Suprapubic skin (tissue), 4 donors: Measurements from ENCODE around the gene PDZD7. TPM values are rescaled to one million over a fixed set of nuclear protein-coding genes. Genes with fewer than 3 reads are reported as not detected.

Experiments used
- DNase-seq, 2 donors: peaks; one replicate each; pipeline ENCODE4 v3.0.0-alpha.2; 2019; ENCODE audit warnings: low spot score in 2 of 2
- H3K27ac ChIP-seq: fragments of 200-600 bp; sonication (generic); one replicate; pipeline ENCODE4 v1.5.1; 2019
- H3K27me3 ChIP-seq: fragments of 200-600 bp; sonication (generic); one replicate; pipeline ENCODE4 v1.5.1; 2019
- H3K36me3 ChIP-seq: fragments of 200-600 bp; sonication (generic); one replicate; pipeline ENCODE4 v1.5.1; 2019
- H3K4me1 ChIP-seq: fragments of 200-600 bp; sonication (generic); one replicate; pipeline ENCODE4 v1.5.1; 2019
- H3K4me3 ChIP-seq: fragments of 200-600 bp; sonication (generic); one replicate; pipeline ENCODE4 v1.5.1; 2019; ENCODE audit warnings: mild to moderate bottlenecking
- H3K9me3 ChIP-seq: fragments of 200-600 bp; sonication (generic); one replicate; pipeline ENCODE4 v1.5.1; 2019
- CTCF ChIP-seq, 2 donors: fragments of 200-600 bp in 1 of 2; fragments of 450-650 bp in 1 of 2; sonication (generic) in 1 of 2; IDR thresholded peaks; one replicate each; pipeline ENCODE4 v1.5.1; 2016 to 2019; ENCODE audit warnings: antibody characterized with exemption in 2 of 2, mild to moderate bottlenecking in 1 of 2, moderate library complexity in 1 of 2
- EP300 ChIP-seq: sonication (generic); formaldehyde crosslinking; IDR thresholded peaks from one replicate; pipeline ENCODE4 v1.6.1; 2017; ENCODE audit warnings: antibody characterized with exemption
- POLR2A ChIP-seq, 2 donors: fragments of 450-650 bp; IDR thresholded peaks; one replicate each; pipeline ENCODE4 v1.6.1; 2017; ENCODE audit warnings: antibody characterized with exemption in 2 of 2, mild to moderate bottlenecking in 2 of 2, moderate library complexity in 2 of 2
- POLR2AphosphoS5 ChIP-seq, 3 donors: sonication (generic); formaldehyde crosslinking; IDR thresholded peaks; one replicate each; pipeline ENCODE4 v1.6.1; 2017; ENCODE audit warnings: antibody characterized with exemption in 3 of 3
- WGBS: methylation state at CpG from one replicate; pipeline ENCODE4 v1.1.5; 2018; 5-methylcytosine and 5-hydroxymethylcytosine counted together
- total RNA-seq, 4 donors: library from RNA; depleted of rRNA; stranded (reverse); fragments of >200 nt; gene quantifications; one replicate each; pipeline ENCODE4 v1.1.0, GENCODE V29; 2016

PDZD7 gene
- total RNA-seq, 4 donors from 2014 or later = 1.2 to 6.0 (median 1.8) TPM

DNA sequence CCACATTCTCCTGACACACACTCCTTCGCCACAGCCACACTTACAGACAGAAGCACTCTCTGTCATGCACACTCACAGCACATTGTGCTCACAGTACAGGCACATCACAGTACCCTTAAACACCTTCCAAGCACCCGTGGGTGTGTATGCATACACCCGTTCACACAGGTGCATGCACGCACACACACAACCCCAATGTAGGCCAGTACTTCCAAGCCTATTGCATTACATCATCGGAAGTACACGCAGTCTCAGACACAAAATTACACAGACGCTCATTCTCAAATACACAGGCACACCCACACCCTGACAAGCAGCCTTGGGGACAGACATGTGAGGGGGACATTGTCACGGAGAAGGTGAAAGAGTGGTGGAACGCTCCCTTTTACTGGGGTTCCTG lies 42.0 kb upstream of the PDZD7 start:
- no peak for DNase-seq
- no peak overlapping the region for H3K4me3 ChIP-seq
- H3K27me3 ChIP-seq = peaks cover 55% of the 10 kb centered on the region
- H3K4me1 ChIP-seq = no peaks in the 10 kb centered on the region
- WGBS = 51% methylated on average over 9 of the region's 9 CpGs
- no peaks in the 10 kb centered on the region for H3K36me3 ChIP-seq
- H3K9me3 ChIP-seq = no peaks in the 10 kb centered on the region
- no peak overlapping the region for H3K27ac ChIP-seq
- TF ChIP-seq EP300 (no peak), POLR2AphosphoS5 (IDR thresholded peaks at IDR 0.05) (no peak), CTCF (IDR thresholded peaks at IDR 0.05) (no peak), POLR2A (IDR thresholded peaks at IDR 0.05) (no peak)

DNA sequence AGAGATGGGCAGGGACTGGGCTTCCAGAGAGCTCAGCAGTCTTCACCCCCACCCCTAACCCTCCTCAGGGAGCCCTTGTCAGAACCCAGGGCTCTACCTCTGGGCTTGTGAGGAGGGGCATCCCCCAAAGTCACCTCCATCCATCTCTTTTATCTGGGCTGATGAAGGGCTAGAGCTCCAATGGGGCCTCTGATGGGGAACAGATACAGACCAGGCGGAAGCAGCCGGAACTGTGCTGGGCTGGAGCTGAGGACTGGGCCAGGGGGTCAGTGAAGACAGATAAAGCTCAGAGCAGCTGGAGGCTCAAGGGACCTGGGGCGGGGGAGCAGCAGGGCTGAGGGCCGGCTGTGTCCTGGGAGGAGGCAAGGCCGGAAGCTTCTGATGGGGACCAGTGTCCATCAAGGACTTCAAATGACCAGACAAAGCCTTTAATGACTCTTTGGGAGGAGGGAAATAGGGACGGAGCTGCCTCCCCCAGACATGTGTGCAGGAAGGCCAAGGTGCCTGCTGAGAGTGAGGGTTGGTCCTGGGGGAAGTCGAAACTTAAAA lies 41.0 kb upstream of the PDZD7 start:
- no peaks in the 10 kb centered on the region for H3K9me3 ChIP-seq
- no peak overlapping the region for H3K27ac ChIP-seq
- H3K27me3 ChIP-seq = peaks cover 53% of the 10 kb centered on the region
- no peaks in the 10 kb centered on the region for H3K36me3 ChIP-seq
- 71% methylated on average over 7 of the region's 7 CpGs for WGBS
- H3K4me1 ChIP-seq = peaks cover 8% of the 10 kb centered on the region
- no peak for DNase-seq
- TF ChIP-seq CTCF (IDR thresholded peaks at IDR 0.05) (no peak), POLR2AphosphoS5 (IDR thresholded peaks at IDR 0.05) (no peak), POLR2A (IDR thresholded peaks at IDR 0.05) (no peak), EP300 (no peak)
- H3K4me3 ChIP-seq = no peak overlapping the region

DNA sequence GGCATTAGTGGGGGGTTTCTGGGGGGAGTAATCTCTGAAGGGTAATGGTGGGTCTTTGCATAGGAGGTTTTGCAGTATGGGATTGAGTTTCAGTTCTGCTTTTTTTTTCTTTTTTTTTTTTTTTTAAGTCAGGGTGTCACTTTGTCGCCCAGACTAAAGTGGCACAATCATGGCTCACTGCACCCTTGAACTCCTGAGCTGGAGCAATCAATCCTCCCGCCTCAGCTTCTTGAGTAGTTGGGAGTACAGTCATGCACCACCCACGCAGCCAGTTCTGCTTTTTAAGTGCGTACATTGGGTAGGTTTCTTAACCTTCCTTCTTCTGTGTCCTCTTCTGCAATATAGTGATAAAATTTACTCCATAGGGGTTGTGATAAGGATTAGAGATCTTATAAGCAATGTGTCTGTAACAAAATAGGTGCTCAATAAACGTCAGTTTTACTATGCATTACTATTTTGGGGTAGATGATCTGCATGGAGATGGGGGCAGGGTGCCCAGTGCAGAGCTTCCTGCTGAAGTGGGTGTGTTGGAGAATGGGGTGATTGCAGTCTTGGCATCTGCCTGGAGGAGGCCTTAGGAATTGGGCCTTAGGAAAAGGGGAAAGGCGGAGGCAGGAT lies 40.4 kb upstream of the PDZD7 start:
- H3K9me3 ChIP-seq = no peaks in the 10 kb centered on the region
- no peak overlapping the region for H3K4me3 ChIP-seq
- no peaks in the 10 kb centered on the region for H3K36me3 ChIP-seq
- WGBS = 58% methylated on average over 6 of the region's 6 CpGs
- peaks cover 48% of the 10 kb centered on the region for H3K27me3 ChIP-seq
- H3K4me1 ChIP-seq = peaks cover 14% of the 10 kb centered on the region
- TF ChIP-seq POLR2A (IDR thresholded peaks at IDR 0.05) (no peak), EP300 (no peak), POLR2AphosphoS5 (IDR thresholded peaks at IDR 0.05) (no peak), CTCF (IDR thresholded peaks at IDR 0.05) (no peak)
- no peak for DNase-seq
- H3K27ac ChIP-seq = no peak overlapping the region

DNA sequence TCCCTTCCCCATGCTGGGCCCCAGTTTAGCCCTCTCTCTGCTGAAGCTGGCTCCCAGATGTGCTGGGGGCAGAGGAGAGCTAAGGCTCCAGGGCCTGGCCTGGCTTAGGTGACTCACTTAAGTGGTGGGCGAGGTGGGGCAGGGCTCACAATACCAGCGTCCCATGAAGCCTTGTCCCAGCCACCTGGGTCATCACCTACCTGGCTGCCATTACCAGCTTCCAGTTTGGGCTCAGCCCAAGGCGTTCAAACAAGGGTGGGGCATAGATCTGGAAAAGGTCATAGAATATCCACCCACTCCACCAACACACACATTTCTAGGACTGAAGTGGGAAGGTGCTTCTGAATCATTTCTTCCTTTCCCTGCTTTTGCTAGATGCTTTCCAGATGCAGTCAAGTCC lies 39.2 kb upstream of the PDZD7 start:
- no peak overlapping the region for H3K4me3 ChIP-seq
- no peaks in the 10 kb centered on the region for H3K36me3 ChIP-seq
- no peak for TF ChIP-seq POLR2A (IDR thresholded peaks at IDR 0.05)
- TF ChIP-seq POLR2AphosphoS5 (IDR thresholded peaks at IDR 0.05) = no peak
- TF ChIP-seq EP300 = no peak
- TF ChIP-seq CTCF (IDR thresholded peaks at IDR 0.05) = no peak
- no peak for DNase-seq
- no peak overlapping the region for H3K27ac ChIP-seq
- peaks cover 35% of the 10 kb centered on the region for H3K27me3 ChIP-seq
- no peaks in the 10 kb centered on the region for H3K9me3 ChIP-seq
- WGBS = 39% methylated on average over 3 of the region's 3 CpGs
- peaks cover 27% of the 10 kb centered on the region for H3K4me1 ChIP-seq

GRCh38 chr10:101069441-101069840 lies 38.5 kb upstream of the PDZD7 start:
- TF ChIP-seq CTCF (IDR thresholded peaks at IDR 0.05) = no peak
- no peak for TF ChIP-seq POLR2A (IDR thresholded peaks at IDR 0.05)
- TF ChIP-seq EP300 = no peak
- TF ChIP-seq POLR2AphosphoS5 (IDR thresholded peaks at IDR 0.05) = no peak
- Histone ChIP-seq H3K27ac (no peak overlapping the region), H3K27me3 (peaks cover 30% of the 10 kb centered on the region)

More at GRCh38 chr10:101069441-101069840, 38.5 kb upstream of the PDZD7 start:
- Histone ChIP-seq H3K36me3 (no peaks in the 10 kb centered on the region), H3K4me3 (no peak overlapping the region), H3K4me1 (peaks cover 27% of the 10 kb centered on the region), H3K9me3 (no peaks in the 10 kb centered on the region)
- no peak for DNase-seq
- 68% methylated on average over 5 of the region's 5 CpGs for WGBS
